ENCODE data around the gene B3GNT7.
"Not testable (repeated sequence)": the region's sequence is repeated elsewhere in the genome, so short reads cannot be mapped to it uniquely, and the experiment has no call there.

B3GNT7 gene, protein sequence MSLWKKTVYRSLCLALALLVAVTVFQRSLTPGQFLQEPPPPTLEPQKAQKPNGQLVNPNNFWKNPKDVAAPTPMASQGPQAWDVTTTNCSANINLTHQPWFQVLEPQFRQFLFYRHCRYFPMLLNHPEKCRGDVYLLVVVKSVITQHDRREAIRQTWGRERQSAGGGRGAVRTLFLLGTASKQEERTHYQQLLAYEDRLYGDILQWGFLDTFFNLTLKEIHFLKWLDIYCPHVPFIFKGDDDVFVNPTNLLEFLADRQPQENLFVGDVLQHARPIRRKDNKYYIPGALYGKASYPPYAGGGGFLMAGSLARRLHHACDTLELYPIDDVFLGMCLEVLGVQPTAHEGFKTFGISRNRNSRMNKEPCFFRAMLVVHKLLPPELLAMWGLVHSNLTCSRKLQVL

DNA sequence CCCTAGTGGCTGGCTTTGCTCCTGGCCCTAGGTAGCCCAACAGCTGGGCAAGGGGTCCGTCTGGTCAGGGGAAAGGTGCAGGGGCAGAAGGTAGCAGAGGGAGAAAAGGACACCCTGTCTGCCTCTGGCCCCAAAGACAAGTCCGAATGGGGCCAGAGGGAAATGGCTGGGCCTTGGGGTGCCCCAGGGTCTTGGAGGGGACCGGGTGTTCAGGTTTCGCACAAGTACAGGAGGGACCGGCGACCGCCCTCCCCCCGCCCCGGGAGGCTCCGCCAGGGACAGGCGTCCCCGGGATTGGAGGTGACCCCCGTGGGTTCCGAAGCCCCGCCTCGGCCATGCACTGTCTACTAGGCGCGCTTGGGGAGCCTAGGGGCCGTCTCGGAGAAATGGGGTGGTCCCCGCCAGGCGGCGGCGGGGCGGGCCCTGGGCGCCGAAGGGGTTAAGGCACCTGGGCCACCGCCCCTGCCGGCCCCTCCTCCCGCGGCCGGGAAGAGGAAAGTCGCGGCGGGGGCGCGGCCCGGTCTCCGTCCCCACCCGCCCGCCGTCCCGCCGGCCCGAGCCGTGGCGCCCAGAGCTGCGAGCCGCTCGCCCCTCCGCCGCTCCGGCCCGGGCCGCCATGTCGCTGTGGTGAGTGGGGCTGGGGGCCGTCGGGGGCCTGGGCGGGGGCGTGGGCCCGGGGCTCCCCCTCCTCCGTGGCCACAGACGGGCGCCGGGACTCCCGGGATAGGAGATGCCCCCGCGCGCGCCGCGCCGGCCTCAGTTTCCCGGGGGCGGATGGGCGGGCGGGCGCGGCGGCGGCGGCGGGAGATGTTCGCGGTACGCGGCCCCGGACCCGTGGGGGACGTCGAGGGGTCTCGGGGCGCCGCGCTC is at the start of gene B3GNT7:
Gene B3GNT7, plus strand, starts transcription at position 523 of the 870 bp plus-strand sequence. Its CDS starts 94 bp downstream, at position 617.
- no peak for DNase-seq

DNA sequence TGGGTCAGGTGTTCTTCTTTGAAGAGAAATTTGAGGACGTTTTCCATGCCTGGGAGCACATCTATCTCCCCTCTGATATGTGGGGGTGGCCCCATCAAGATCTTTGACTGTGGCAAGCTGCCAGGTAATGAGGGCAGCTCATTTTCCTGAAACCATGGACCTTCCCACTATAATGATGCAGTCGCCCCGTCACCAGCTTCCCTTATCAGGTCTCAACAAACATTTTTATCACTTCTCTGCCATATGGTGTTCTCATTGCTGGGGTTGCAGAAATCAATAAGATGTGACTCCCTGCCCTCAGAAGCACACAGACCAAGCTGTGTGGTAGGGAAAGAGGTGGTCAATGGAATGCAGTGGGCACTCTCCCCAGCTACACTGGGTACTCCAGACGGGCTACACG is 48.4 kb upstream of the B3GNT7 start:
- DNase-seq, result no peak

DNA sequence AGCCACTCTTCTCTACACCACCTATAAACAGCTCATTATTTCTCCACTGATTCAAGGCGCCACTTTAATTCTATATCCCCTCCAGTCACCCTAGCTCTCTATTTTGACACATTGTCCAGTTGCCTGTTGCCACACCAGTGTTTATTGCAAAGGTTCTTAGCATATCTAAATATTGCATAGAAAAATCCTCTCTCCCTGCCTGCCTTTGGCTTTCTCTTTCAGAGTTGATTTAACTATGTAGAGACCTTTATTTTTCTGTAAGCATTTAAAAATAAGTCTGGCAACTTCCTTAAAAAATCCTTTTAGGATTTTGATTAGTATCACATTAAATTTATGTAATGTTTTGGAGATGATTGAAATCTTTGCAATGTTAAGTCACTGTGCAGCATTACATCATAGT is 47.9 kb upstream of the B3GNT7 start:
- DNase-seq, result no peak

DNA sequence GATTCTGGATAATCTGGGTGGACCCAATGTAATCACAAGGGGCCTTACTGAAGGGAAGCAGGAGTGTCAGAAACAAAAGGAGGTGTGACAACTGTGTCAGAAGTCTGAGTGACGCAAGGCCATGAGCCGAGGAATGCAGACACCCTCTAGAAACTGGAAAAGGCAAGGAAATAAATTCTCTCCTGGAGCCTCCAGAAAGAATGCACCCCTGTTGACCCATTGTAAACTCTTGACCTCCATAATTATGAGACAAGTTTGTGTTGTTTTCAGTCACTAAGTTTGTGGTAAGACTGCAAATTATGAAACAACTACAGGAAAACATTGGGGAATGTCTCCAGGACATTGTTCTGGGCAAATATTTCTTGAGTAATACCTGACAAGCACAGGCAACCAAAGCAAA is 47.3 kb upstream of the B3GNT7 start:
- no peak for DNase-seq

DNA sequence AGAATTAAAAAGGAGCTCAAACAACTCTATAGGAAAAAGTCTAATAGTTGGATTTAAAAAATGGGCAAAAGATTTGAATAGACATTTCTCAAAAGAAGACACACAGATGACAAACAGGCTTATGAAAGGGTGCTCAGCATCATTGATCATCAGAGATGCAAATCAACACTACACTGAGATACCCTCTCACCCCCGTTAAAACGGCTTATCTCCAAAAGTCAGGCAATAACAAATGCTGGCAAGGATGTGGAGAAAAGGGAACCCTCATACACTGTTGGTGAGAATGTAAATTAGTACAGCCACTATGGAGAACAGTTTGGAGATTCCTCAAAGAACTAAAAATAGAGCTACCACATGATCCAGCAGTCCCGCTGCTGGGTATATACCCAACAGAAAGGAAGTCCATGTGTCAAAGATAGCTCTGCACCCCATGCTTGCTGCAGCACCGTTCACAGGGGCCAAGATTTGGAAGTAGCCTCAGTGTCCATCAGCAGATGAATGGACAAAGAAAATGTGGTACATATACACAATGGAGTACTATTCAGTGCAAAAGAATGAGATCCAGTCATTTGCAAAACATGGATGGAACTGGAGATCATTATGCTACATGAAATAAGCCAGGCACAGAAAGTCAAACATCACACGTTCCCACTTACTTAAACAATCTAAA is 46.7 kb upstream of the B3GNT7 start:
- DNase-seq, result no peak

DNA sequence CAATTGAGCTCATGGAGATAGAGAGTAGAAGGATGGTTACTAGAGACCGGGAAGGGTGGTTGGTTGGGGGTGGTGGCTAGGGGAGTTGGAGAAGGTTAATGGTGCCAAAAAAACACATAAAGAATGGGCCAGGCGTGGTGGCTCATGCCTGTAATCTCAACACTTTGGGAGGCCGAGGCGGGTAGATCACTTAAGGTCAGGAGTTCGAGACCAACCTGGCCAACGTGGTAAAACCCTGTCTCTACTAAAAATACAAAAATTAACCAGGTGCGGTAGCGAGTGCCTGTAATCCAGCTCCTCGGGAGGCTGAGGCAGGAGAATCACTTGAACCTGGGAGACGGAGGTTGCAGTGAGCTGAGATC is 46.2 kb upstream of the B3GNT7 start:
- not testable (repeated sequence) for DNase-seq

DNA sequence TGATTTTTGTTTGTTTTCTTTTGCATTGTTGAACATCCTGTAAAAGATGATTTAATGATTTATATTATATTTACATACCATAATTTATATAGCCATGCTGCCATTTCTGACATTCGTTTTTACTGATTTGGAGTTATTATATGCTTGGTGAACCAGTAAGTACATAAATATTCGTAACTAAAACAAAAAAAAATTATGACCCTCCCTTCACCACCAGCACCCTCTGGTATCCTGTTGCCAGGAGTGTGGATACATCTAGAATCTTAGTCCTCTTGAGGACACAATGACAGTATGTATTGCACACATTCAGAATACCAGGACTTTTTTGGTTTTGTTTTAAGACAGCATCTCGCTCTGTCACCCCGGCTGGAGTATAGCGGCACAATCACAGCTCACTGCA is 43.9 kb upstream of the B3GNT7 start:
- DNase-seq, result no peak

DNA sequence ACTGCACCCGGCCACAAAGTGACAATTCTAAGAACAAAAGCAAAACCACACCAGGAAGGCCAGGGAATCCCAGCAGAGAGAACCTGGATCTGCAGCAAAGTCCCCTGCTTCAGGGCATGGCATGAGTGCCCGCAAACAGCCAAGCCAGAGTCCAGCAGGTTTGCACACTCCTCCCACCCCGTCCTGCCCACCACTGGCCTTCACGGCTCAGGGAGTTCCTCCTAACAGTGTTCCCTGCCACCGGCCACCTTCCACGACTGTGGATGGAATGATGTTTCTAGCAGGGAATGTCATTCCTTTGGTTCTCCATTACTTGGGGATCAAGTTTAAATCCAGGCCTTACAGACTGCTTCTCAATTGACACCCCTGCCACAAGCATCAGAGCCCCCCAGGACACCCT is 42.0 kb upstream of the B3GNT7 start:
- DNase-seq, result no peak

DNA sequence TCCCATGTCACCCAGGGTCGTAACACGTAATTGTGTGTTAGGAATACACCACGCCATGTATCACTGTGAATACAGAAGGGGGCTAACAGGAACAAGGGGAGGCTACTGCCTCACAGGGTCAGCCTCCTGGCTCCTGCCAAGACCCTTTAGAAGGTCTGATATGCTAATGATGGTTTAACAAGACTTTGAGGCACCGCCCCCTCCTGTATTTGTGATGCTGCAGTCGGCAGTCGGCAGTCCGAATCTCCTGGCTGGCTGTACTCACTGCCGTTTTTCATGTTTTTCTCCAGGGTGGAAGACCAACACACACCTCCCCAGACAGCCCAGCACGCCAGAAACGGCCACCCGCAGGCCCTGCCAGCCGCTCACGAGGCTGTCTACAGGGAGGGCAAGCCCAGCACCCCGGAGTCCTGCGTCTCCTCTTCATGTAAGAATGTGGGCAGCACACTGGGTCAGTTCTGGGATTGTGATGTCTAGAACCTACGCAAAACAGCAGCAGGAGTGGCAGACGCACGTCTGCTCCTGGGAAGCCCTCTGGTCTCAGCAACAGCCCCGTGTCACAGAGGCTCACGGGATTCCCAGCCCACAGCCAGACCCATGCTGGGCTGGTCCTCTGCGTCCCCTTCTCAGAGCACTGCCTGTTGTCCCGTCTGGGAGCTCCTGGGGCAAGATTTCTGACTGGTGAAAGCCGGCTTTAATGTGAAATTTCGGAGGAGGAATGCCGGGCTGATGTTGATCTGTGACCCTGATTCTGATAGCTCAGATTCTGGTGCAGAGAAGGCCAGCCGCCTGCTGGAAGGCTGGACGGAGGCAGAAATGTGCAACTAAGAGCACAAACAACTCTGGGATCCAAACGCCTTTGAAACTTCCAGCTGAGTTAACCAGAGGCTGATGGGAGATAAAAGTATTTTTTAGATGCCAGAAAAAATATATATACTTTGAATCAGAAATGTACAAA is 39.7 kb upstream of the B3GNT7 start:
- no peak for DNase-seq

DNA sequence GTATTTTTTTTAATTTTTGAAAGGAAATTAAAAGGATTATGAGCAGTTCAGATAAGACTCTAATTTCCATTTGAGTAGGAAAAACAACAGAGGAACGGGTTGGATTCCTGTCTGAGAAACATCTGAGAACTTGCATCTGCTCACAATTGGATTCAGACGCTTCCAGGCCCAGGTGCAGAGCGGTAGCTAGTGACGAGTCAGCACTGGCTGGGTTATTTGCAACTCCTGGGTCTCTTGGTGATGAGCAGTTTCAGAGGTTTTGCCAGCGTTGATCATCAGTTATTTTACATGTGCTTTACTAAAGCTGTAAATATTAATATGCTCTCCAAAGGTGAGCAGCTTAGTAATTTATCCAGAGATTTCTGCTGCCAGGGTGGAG is 39.1 kb upstream of the B3GNT7 start:
- DNase-seq, result no peak

DNA sequence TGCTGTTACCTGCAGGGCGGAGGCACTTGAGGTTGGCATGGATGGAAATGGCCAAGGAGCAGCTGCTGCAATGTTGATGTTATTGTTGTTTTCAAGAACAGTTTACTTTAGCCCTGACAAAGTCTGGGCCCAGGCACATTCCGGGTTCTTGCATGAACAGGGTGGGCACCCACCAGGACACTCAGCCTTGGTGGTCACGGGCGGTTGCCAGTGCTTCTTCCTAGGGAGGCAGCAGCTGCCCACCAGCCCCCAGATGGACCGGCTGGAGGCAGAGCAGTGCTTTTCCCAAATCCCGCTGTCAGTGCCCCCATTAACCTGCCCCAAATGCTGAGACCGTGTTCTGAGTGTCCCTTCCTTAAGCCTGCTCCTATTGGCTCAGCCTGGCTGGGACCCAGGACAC is 38.5 kb upstream of the B3GNT7 start:
- DNase-seq, result no peak

DNA sequence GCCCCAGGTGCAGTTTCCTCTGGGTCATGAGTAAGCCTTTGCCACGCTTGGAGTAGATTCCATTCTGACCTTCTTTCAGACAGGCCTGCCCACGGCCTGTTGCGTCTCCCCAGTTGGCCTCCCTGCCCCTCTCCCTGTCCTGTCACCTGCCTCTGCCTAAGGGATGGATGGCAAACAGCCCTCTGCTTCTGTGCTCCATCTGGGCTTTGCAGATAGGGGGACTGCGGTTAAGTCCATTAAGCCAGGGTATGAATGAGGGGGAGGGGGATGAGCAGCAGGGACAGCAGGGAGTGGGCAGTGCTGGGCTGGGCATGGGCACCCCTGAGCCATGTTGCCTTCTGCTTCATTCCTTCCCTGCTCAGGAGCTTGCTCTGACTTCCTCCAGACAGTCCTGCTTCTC is 37.6 kb upstream of the B3GNT7 start:
- DNase-seq, result no peak

DNA sequence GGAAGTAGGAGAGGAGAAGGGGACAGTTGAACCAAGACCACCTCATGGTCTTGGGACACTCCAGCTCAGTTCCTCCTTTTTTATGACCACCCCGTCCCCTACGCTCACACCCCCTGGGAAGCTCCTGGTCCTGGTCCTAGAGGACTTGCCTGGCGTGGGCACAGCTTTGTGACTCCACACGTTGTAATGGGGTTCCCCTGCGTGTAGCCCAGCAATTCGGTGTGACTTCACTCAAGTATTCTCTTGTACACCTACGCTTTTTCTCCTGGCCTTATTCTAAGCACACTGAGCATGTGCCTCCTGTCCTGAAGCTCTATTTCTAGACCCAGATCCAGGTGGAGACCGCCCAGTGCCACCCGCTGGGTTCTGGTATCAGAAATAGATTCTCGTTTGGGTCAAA is 36.1 kb upstream of the B3GNT7 start:
- DNase-seq, result no peak

DNA sequence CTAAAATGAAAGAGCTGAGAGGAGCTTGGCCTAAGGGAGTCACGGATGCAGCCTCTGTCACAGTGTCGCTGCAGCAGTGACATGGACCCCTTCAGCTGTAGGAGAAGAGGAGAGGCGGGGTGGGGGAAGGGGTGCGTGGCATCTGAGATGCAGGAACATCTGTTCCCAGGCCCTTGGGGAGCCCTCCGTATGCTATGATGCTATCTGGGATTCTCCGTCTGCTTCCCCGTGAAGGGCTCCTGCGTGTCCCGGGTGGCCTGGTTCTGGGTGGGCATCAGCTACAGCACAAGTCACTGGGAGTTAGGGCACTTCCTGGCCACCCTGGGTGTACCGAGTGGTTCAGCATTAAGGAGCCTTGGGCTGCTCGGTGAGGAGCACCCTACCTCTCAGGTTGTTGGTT is 35.6 kb upstream of the B3GNT7 start:
- DNase-seq, result no peak

DNA sequence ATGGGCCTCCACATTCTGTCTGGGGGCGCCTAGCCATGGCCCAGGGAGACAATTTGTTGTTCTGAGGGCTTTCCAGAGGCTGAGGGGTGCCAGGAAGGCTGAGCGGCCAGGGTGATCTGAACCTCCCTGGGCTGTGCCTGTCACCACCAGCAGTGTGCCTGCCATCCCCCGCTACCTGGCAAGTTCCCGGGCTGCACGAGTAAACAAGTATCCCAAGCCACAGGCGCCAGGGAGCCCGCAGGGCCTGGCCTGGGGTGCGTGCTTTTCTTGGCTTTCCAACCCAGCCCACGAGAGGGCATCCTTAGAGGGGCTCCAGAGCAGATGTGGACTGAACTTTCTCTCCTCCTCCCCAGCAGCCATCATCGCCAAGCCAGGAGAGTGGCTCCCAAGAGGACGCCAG is 35.1 kb upstream of the B3GNT7 start:
- no peak for DNase-seq

DNA sequence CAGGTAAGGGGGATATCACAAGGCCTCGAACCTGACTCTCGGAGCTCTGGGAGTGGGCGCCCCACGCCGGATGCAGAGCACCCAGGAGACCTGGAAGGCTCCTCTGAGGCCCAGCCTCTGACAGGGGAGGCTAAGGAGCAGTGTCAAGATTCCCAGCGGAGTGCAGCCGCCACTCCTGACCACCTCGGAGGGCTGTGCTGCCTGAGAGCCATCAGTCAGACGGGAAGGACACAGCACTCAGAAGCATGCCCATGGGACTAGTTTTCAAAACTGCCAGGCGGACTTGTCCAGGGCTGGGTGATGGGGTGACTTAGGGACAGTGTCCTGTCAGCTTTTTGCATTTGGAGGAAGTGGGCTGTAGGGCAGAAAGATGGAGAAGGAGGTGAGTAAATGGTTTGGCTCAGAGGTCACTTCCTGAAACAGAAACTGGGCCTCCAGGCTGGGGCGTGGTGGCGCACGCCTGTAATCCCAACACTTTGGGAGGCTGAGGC is 34.6 kb upstream of the B3GNT7 start:
- DNase-seq, result no peak

DNA sequence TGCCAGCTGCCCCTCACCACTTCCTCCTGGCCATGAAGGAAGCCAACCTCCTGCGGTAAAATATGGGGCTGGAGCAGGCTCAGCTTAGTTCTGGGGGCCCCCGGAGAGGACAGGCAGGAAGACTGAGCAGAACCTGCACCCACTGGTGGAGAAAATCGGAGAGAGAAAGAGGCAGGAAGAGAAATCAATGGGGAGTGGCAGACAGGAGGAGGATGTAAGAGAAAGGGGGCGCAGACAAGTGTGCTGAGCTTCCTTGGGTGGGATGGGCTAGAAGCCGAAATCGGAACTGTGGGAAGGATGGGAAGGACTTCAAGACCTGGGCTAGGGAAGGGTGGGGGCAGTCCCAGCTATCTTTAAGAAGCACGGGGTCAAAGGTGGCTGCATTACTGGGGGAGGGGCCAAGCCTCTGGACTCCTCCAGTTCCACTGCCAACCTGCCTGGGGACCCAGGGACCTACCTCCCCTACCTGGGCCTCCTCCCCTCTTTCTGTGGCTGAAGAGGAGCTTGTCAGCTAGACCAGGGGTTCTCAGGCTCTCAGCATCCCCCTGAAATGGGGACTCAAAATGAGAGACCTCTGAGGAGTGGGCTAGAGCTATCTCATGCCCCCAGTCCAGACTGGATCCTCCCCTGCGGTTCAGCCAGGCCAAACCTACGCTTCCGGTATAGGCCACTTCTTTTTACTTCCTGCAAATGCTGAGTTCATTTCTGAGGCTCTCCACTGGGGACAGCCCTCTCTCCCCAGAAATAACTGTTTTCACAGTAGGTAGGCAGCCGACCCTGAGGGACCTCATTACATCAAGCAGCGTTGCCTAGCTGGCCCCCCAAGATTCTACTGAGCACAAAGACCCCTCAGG is 33.6 kb upstream of the B3GNT7 start:
- DNase-seq, result no peak

DNA sequence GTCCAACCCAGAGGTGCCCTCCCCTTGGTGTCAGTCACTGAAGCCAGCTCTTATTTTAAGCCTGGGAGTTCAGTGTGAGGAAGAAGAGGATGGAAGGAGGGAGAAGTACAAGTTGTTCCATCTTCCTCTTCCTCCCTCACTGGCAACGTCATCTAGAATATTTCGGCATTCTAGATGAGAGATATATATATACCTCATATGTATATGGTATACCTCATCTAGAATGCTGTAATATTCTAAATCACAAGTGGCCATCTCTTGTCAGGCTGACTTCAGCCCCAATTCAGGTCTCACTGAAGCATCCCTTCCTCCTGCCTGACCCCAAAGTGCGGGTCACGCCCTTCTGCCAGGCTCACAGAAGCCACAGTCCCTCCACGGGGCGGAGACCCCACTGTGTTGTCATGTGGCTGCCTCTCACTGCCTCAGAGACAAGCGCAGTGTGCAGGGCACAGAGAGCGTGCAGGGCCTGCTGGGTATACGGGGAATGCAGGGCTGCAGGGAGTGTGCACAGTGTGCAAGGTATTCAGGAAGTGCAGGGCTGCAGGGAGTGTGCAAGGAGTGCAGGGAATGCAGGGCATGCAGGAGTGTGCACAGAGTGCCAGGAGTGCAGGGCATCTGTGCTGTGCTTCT is 32.8 kb upstream of the B3GNT7 start:
- DNase-seq, result no peak

DNA sequence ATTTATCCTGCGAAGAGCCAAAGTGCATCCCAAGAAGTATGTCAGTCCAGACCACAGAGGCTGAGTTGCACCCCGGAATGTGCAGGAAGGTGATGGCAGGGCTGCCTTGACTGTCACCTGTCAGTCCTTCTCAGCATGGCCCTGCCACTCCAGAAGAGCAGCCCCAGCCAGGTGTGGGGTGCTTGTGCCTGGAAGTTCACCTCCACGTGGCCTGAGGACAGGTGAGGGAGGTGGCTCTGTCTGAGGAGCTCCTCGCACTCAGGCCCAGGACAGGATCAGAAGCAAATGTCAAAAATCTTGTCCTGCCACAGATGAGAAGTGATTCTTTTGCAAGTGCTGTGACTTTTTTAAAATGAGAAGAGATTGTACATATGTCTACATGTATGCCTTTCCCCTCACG is 31.4 kb upstream of the B3GNT7 start:
- DNase-seq, result no peak

DNA sequence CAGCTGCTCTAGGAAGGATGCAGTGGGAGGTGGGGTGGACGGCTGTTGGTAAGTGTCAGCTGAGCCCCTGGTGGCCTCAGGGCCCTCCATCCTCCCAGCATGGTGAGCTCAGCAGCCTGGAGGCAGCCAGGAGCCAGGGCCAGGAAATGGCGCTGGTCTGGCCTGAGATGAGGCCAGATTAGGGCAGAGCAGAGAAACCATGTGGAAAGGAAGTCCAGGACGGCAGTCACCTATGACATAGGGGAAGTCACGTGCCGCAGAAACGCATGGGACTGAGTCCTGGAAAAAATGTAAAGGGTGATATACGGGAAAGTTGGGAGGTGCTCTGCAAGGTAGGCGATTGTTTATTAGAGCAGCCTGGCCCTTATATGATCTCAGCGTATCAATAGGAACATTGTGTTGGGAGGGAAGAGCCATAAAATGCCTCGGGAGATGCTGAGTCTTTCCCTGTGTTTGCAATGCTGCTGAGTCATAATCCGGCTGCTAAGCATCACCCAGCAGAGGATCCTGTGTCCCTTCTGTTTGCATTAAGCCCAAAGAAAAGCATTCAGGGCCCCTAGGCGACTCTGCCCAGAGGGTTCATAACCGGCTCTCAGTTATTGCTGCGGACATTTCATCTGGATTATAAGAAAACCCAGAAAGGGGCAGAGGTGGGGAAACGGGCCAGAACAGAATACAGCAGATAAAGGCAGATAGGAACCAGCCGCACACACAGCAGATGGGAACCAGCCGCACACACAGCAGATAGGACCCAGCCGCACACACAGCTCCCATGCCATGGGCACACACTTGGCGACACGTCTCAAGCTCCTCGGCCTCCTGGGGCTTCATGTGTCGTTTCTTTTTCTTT is 30.3 kb upstream of the B3GNT7 start:
- no peak for DNase-seq

Data from NCI-H774 (cell line).